Gastroesophageal sphincter (tissue), 4 donors: ENCODE data around the gene ACOT12. TPM values are rescaled to one million over a fixed set of nuclear protein-coding genes. Genes with fewer than 3 reads are reported as not detected.

Source experiments
- ATAC-seq: fragments of 150-250 bp; one replicate; pipeline ENCODE4 v1.9.1; 2016; ENCODE audit warnings: mild to moderate bottlenecking, moderate library complexity
- H3K27ac ChIP-seq, 4 donors: fragments of 200-600 bp; sonication (generic) in 3 of 4; 1 replicate in 3 of 4; 2 replicates in 1 of 4; pipeline ENCODE4 v1.5.1; 2016 to 2019
- H3K27me3 ChIP-seq: fragments of 200-600 bp; sonication (generic); one replicate; pipeline ENCODE4 v1.5.1; 2019
- H3K36me3 ChIP-seq, 2 donors: fragments of 200-600 bp; sonication (generic); one replicate each; pipeline ENCODE4 v1.5.1; 2019; ENCODE audit warnings: control low read depth in 1 of 2
- H3K4me1 ChIP-seq, 3 donors: fragments of 200-600 bp; sonication (generic); 1 replicate in 2 of 3; 2 replicates in 1 of 3; pipeline ENCODE4 v1.5.1; 2016 to 2019; ENCODE audit warnings: control low read depth in 2 of 3
- H3K4me3 ChIP-seq, 2 donors: fragments of 200-600 bp; sonication (generic); one replicate each; pipeline ENCODE4 v1.5.1; 2019; ENCODE audit warnings: mild to moderate bottlenecking in 1 of 2, moderate library complexity in 1 of 2
- H3K9me3 ChIP-seq, 3 donors: fragments of 200-600 bp; sonication (generic); one replicate each; pipeline ENCODE4 v1.5.1; 2017 to 2019; ENCODE audit warnings: control low read depth in 2 of 3
- EP300 ChIP-seq: sonication (generic); formaldehyde crosslinking; IDR thresholded peaks from one replicate; pipeline ENCODE4 v1.6.1; 2017; ENCODE audit warnings: antibody characterized with exemption, mild to moderate bottlenecking
- POLR2A ChIP-seq, 2 donors: fragments of 450-650 bp; IDR thresholded peaks; one replicate each; pipeline ENCODE4 v1.6.1; 2017; ENCODE audit warnings: antibody characterized with exemption in 2 of 2, mild to moderate bottlenecking in 2 of 2, moderate library complexity in 1 of 2
- POLR2AphosphoS5 ChIP-seq: sonication (generic); formaldehyde crosslinking; IDR thresholded peaks from one replicate; pipeline ENCODE4 v1.6.1; 2017; ENCODE audit warnings: antibody characterized with exemption
- WGBS, 2 donors: methylation state at CpG; one replicate each; pipeline ENCODE4 v1.1.5; 2018; ENCODE audit warnings: low coverage in 1 of 2; 5-methylcytosine and 5-hydroxymethylcytosine counted together
- total RNA-seq, 4 donors: library from RNA; depleted of rRNA; stranded (reverse); fragments of >200 nt; gene quantifications; one replicate each; pipeline ENCODE4 v1.1.0, GENCODE V29; 2016
- TF ChIP-seq, protein P1 (sequence below), 4 experiments: fragments of 200-600 bp in 2 of 4; fragments of 450-650 bp in 2 of 4; sonication (generic) in 1 of 4; IDR thresholded peaks; one replicate each; pipeline ENCODE4 v1.5.1; 2017 to 2019; ENCODE audit warnings: antibody characterized with exemption in 4 of 4, mild to moderate bottlenecking in 2 of 4, moderate library complexity in 2 of 4

Gene ACOT12
- total RNA-seq, 4 donors from 2014 or later, result not detected

- Histone ChIP-seq H3K27me3 (peaks cover 3% of the 10 kb centered on the region), H3K4me1 (no peaks in the 10 kb centered on the region), H3K4me3 (no peak overlapping the region), H3K27ac (no peak overlapping the region), H3K36me3 (no peaks in the 10 kb centered on the region), H3K9me3 (no peaks in the 10 kb centered on the region)
- TF ChIP-seq, protein P1, sequence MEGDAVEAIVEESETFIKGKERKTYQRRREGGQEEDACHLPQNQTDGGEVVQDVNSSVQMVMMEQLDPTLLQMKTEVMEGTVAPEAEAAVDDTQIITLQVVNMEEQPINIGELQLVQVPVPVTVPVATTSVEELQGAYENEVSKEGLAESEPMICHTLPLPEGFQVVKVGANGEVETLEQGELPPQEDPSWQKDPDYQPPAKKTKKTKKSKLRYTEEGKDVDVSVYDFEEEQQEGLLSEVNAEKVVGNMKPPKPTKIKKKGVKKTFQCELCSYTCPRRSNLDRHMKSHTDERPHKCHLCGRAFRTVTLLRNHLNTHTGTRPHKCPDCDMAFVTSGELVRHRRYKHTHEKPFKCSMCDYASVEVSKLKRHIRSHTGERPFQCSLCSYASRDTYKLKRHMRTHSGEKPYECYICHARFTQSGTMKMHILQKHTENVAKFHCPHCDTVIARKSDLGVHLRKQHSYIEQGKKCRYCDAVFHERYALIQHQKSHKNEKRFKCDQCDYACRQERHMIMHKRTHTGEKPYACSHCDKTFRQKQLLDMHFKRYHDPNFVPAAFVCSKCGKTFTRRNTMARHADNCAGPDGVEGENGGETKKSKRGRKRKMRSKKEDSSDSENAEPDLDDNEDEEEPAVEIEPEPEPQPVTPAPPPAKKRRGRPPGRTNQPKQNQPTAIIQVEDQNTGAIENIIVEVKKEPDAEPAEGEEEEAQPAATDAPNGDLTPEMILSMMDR (IDR thresholded peaks at IDR 0.05), result no peak
- TF ChIP-seq POLR2AphosphoS5 (no peak), EP300 (no peak), POLR2A (IDR thresholded peaks at IDR 0.05) (no peak)
- no peak for ATAC-seq
- WGBS, 2 donors, result 29 to 70% methylated on average over 2 of the region's 2 CpGs
These were observed 6.4 kb upstream of the ACOT12 start for GRCh38 chr5:81400375-81400774.

DNA sequence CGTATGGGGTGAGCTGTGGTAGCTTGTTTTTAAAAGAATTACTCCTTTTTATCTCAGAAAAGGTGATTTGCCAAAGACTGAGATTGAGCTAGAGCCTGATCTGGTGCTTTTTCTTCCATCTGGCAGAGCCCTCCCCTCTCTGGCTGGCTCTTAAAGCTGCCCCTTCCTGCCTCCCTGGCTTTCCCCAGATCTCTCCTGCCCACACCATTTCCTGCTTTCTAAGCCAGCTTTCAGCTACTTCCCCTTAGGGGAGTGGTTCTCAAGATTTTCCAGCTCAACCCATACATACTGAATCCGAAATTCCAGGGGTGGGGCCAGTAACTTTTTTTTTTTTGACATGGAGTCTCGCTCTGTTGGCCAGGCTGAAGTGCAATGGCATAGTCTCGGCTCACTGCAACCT is 4.8 kb upstream of the ACOT12 start:
- Histone ChIP-seq H3K27ac (no peak overlapping the region), H3K4me1 (peaks cover 0 to 8% (median 4%) of the 10 kb centered on the region in 3 donors), H3K36me3 (no peaks in the 10 kb centered on the region), H3K27me3 (peaks cover 20% of the 10 kb centered on the region), H3K9me3 (no peaks in the 10 kb centered on the region), H3K4me3 (no peak overlapping the region)
- WGBS, 2 donors, result 71 to 74% methylated on average over 4 of the region's 4 CpGs
- no peak for ATAC-seq
- TF ChIP-seq, protein P1 (IDR thresholded peaks at IDR 0.05), result no peak
- TF ChIP-seq POLR2AphosphoS5, result no peak
- no peak for TF ChIP-seq EP300
- TF ChIP-seq POLR2A (IDR thresholded peaks at IDR 0.05), result no peak

- H3K9me3 ChIP-seq, result no peaks in the 10 kb centered on the region
- no peak overlapping the region for H3K27ac ChIP-seq
- ATAC-seq, result no peak
- H3K27me3 ChIP-seq, result peaks cover 35% of the 10 kb centered on the region
- TF ChIP-seq POLR2A (IDR thresholded peaks at IDR 0.05) (no peak), EP300 (no peak), POLR2AphosphoS5 (no peak)
- TF ChIP-seq, protein P1 (IDR thresholded peaks at IDR 0.05), result no peak
- WGBS, 2 donors, result 0 to 4% methylated on average over 1 to 3 of the region's 3 CpGs
- H3K36me3 ChIP-seq, result no peaks in the 10 kb centered on the region
- no peak overlapping the region for H3K4me3 ChIP-seq
- peaks cover 0 to 14% (median 8%) of the 10 kb centered on the region in 3 donors for H3K4me1 ChIP-seq
These were observed 3.2 kb upstream of the ACOT12 start for GRCh38 chr5:81397176-81397575.

DNA sequence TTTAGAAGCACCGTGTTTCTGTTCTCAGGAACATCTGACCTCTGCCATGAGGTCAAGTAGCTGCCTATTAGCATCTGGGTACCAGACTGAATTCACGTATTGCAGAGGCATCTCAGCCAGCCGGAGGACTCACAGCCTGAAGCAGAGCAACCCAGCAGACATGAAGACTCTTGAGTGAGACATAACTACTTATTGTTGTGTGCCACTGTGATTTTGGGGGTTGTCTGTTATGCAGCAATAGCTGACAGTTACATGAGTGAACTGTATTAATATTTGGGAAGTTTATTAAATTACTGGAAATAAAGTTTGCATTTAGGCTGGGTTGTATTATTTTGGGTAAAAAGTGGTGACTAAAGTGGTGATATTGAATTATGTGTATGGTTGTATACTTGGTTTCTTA is 1.3 kb upstream of the ACOT12 start:
- no peaks in the 10 kb centered on the region for H3K9me3 ChIP-seq
- no peak for ATAC-seq
- no peak overlapping the region for H3K27ac ChIP-seq
- WGBS, 2 donors, result 0 to 38% methylated on average over 1 of the region's 3 CpGs
- H3K4me1 ChIP-seq, result peaks cover 0 to 14% (median 8%) of the 10 kb centered on the region in 3 donors
- H3K27me3 ChIP-seq, result peaks cover 55% of the 10 kb centered on the region
- TF ChIP-seq POLR2A (IDR thresholded peaks at IDR 0.05) (no peak), POLR2AphosphoS5 (no peak), EP300 (no peak)
- TF ChIP-seq, protein P1 (IDR thresholded peaks at IDR 0.05), result no peak
- no peak overlapping the region for H3K4me3 ChIP-seq
- no peaks in the 10 kb centered on the region for H3K36me3 ChIP-seq

DNA sequence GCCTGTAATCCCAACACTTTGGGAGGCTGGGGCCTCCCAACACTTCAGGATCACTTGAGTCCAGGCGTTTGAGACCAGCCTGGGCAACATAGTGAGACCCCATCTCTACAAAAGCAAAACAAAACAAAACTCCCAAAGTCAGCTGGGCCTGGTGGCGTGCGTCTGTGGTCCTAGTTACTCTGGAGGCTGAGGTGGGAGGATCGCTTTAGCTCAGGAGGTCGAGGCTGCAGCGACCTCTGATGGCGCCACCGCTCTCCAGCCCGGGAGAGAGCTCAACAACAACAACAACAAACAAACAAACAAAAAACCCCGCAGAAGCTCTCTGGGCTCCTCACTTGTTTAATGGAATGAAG is 528 bp downstream of the ACOT12 start:
- Histone ChIP-seq H3K9me3 (no peaks in the 10 kb centered on the region), H3K27ac (no peak overlapping the region), H3K36me3 (no peaks in the 10 kb centered on the region), H3K4me3 (peak overlapping the region in 1 of 2 donors; percentile 56), H3K4me1 (peaks cover 0 to 14% (median 8%) of the 10 kb centered on the region in 3 donors), H3K27me3 (peaks cover 73% of the 10 kb centered on the region)
- ATAC-seq, result no peak
- WGBS, 2 donors, result 35% methylated on average over 9 of the region's 10 CpGs; no CpG with 5 or more reads in 1 of the 2 donors
- TF ChIP-seq POLR2A (IDR thresholded peaks at IDR 0.05) (no peak), POLR2AphosphoS5 (no peak), EP300 (no peak)
- TF ChIP-seq, protein P1 (IDR thresholded peaks at IDR 0.05), result no peak
